ENCODE results near the gene YIPF2. TPM values are rescaled to one million over a fixed set of nuclear protein-coding genes. Genes with fewer than 3 reads are reported as not detected.

The YIPF2 gene
- total and polyA plus RNA-seq, 2 of the 4 experiments (the other 2 are of a cell fraction), result 61.5 to 78.0 TPM

GRCh38 chr19:10952809-10953208 is 24.4 kb upstream of the YIPF2 start:
- no peak overlapping the region for H3K4me2 ChIP-seq (ENCODE audit: low read depth, low read length)
- WGBS, 2 experiments (ENCODE audit: extremely low coverage in 2 of 2, insufficient read length in 1 of 2), result 100% methylated on average over 1 of the region's 6 CpGs; no CpG with 5 or more reads in 1 of the 2 experiments
- H2BK20ac ChIP-seq (ENCODE audit: low read depth, low read length), result no peak overlapping the region
- H4K8ac ChIP-seq (ENCODE audit: low read depth in 2 of 2, low read length in 2 of 2), result no peak overlapping the region
- no TSS peak for BruUV-seq (replicated peaks)
- no peak overlapping the region for H3K9ac ChIP-seq (ENCODE audit: low read depth, low read length)
- H3K9me1 ChIP-seq (ENCODE audit: insufficient read depth, low read length), result no peaks in the 10 kb centered on the region
- H3K4me1 ChIP-seq (ENCODE audit: control insufficient read depth, insufficient read depth, low read length), result peaks cover 3% of the 10 kb centered on the region
- H3K36me3 ChIP-seq (ENCODE audit: control insufficient read depth, insufficient read depth, low read length), result no peaks in the 10 kb centered on the region
- no peak overlapping the region for H4K91ac ChIP-seq (ENCODE audit: insufficient read depth, low read depth, low read length)
- H4K20me1 ChIP-seq (ENCODE audit: insufficient read depth, low read length), result no peaks in the 10 kb centered on the region
- no peak overlapping the region for H2BK120ac ChIP-seq (ENCODE audit: low read depth, low read length)
- no peak overlapping the region for H3K4ac ChIP-seq (ENCODE audit: low read depth, low read length)
- no peak for TF ChIP-seq MAZ (IDR thresholded peaks at IDR 0.05; ENCODE audit: borderline replicate concordance, low read depth, low read length)
- no peak for TF ChIP-seq CTCF (conservative IDR thresholded peaks at IDR 0.05; ENCODE audit: low read depth, low read length)
- no peak for TF ChIP-seq BHLHE40 (IDR thresholded peaks at IDR 0.05; ENCODE audit: low read depth, low read length)
- no peak for TF ChIP-seq RFX5 (IDR thresholded peaks at IDR 0.05; ENCODE audit: low read depth, low read length)
- TF ChIP-seq ELK1 (IDR thresholded peaks at IDR 0.05; ENCODE audit: borderline replicate concordance, low read depth, low read length), result no peak
- TF ChIP-seq RCOR1 (IDR thresholded peaks at IDR 0.05; ENCODE audit: insufficient replicate concordance, low read length), result no peak
- TF ChIP-seq MAFK (IDR thresholded peaks at IDR 0.05; ENCODE audit: low read depth, low read length), result no peak
- TF ChIP-seq NFE2L2 (IDR thresholded peaks at IDR 0.05; ENCODE audit: low read depth, low read length), result no peak
- no peak for TF ChIP-seq POLR2A (IDR thresholded peaks at IDR 0.05; ENCODE audit: low read depth, low read length)
- TF ChIP-seq FOS (IDR thresholded peaks at IDR 0.05; ENCODE audit: low read depth, low read length), result no peak
- no peak for TF ChIP-seq CEBPB (IDR thresholded peaks at IDR 0.05; ENCODE audit: low read depth, low read length)
- no peak for TF ChIP-seq RAD21 (IDR thresholded peaks at IDR 0.05; ENCODE audit: low read length)
- TF ChIP-seq SMC3 (IDR thresholded peaks at IDR 0.05; ENCODE audit: low read depth, low read length), result no peak
- TF ChIP-seq MXI1 (IDR thresholded peaks at IDR 0.05; ENCODE audit: borderline replicate concordance, low read depth, low read length), result no peak
- no peak for TF ChIP-seq CHD1 (IDR thresholded peaks at IDR 0.05; ENCODE audit: low read depth, low read length)
- TF ChIP-seq USF2 (IDR thresholded peaks at IDR 0.05; ENCODE audit: low read depth, low read length), result no peak
- no peak overlapping the region for H3K23ac ChIP-seq (ENCODE audit: low read depth, low read length)
- no peak overlapping the region for H4K5ac ChIP-seq (ENCODE audit: low read depth, low read length)
- no peaks in the 10 kb centered on the region for H3K9me3 ChIP-seq (ENCODE audit: control insufficient read depth, insufficient read depth, low read length)
- no peaks in the 10 kb centered on the region for H3K79me1 ChIP-seq (ENCODE audit: low read depth in 1 of 2, low read length in 2 of 2)
- dilution Hi-C loops (cut with HindIII; ENCODE audit: low sequenced_read_pairs, unreplicated experiment) (no loop called here), intact Hi-C loops (cut with micrococcal nuclease) (no loop called here), in situ Hi-C loops (cut with MboI; ENCODE audit: low sequenced_read_pairs) (no loop called here)
- H2BK15ac ChIP-seq (ENCODE audit: low read depth, low read length), result no peak overlapping the region
- POLR2A ChIA-PET (ENCODE audit: unreplicated experiment), result no interaction called here
- H3K18ac ChIP-seq (ENCODE audit: low read depth, low read length), result no peak overlapping the region
- no peak for DNase-seq
- no peak overlapping the region for H3K56ac ChIP-seq (ENCODE audit: extremely low read depth, insufficient read depth, low read length)
- H2AK9ac ChIP-seq (replicated peaks; ENCODE audit: low read depth, low read length, poor library complexity), result no peak overlapping the region
- no peak overlapping the region for H3K14ac ChIP-seq (replicated peaks; ENCODE audit: low read depth, low read length)
- no peak overlapping the region for H2AK5ac ChIP-seq (ENCODE audit: low read depth, low read length)
- H3K27me3 ChIP-seq (ENCODE audit: control insufficient read depth, insufficient read depth, low read length), result no peaks in the 10 kb centered on the region
- CTCF ChIA-PET, result interaction anchor here (0.6 kb wide), 1 partner anchor 95 kb away, joined by 3 read pairs; no protein-coding TSS in a partner anchor
- no peak overlapping the region for H3K27ac ChIP-seq (ENCODE audit: insufficient read depth, low read length)
- H2AFZ ChIP-seq (replicated peaks; ENCODE audit: low read length, poor library complexity), result no peak overlapping the region
- no peak overlapping the region for H2BK5ac ChIP-seq (ENCODE audit: low read depth, low read length, poor library complexity, severe bottlenecking)
- H3K4me3 ChIP-seq (ENCODE audit: insufficient read depth, low read depth, low read length), result no peak overlapping the region
- no peak for ATAC-seq (ENCODE audit: low read depth)
